Measurements from ENCODE around the gene CHST15.

Gene CHST15

GRCh38 chr10:124027031-124027611 is 66.3 kb downstream of the CHST15 start:
- FAIRE-seq, result no peak

GRCh38 chr10:124026589-124026939 is 66.8 kb downstream of the CHST15 start:
- FAIRE-seq, result no peak

GRCh38 chr10:124025660-124026588 is 67.5 kb downstream of the CHST15 start:
- no peak for FAIRE-seq

- no peak for FAIRE-seq
Observed at GRCh38 chr10:124025152-124025551, 68.2 kb downstream of the CHST15 start.

GRCh38 chr10:124022066-124022465 is 71.3 kb downstream of the CHST15 start:
- FAIRE-seq, result no peak

- FAIRE-seq, result no peak
Observed at GRCh38 chr10:124020981-124021815, 72.2 kb downstream of the CHST15 start.

- no peak for FAIRE-seq
Observed at GRCh38 chr10:124019886-124020797, 73.3 kb downstream of the CHST15 start.

- FAIRE-seq, result no peak
Observed at GRCh38 chr10:124018886-124019525, 74.4 kb downstream of the CHST15 start.

GRCh38 chr10:124017729-124018128 is 75.7 kb downstream of the CHST15 start:
- FAIRE-seq, result no peak

- no peak for FAIRE-seq
Observed at GRCh38 chr10:124016804-124017375, 76.5 kb downstream of the CHST15 start.

- no peak for FAIRE-seq
Observed at GRCh38 chr10:124015991-124016390, 77.4 kb downstream of the CHST15 start.

- FAIRE-seq, result no peak
Observed at GRCh38 chr10:124014416-124015154, 78.8 kb downstream of the CHST15 start.

GRCh38 chr10:124013916-124014315 is 79.5 kb downstream of the CHST15 start:
- FAIRE-seq, result no peak

GRCh38 chr10:124012991-124013390 is 80.4 kb downstream of the CHST15 start:
- FAIRE-seq, result no peak

- FAIRE-seq, result no peak
Observed at GRCh38 chr10:124012583-124012982, 80.8 kb downstream of the CHST15 start.

- FAIRE-seq, result no peak
Observed at GRCh38 chr10:124012066-124012465, 81.3 kb downstream of the CHST15 start.

- no peak for FAIRE-seq
Observed at GRCh38 chr10:124011464-124011863, 81.9 kb downstream of the CHST15 start.

GRCh38 chr10:124010563-124011131 is 82.8 kb downstream of the CHST15 start:
- FAIRE-seq, result no peak

GRCh38 chr10:124010024-124010423 is 83.4 kb downstream of the CHST15 start:
- no peak for FAIRE-seq
